MCF 10A (cell line): ENCODE results near the gene GALNT10. TPM values are rescaled to one million over a fixed set of nuclear protein-coding genes. Genes with fewer than 3 reads are reported as not detected.

ENCODE experiments used
- BruUV-seq: library from RNA; stranded (reverse); fragments of 400-500 nt; replicated peaks from 2 replicates; lab custom pipeline; 2021; lab: Mats Ljungman, UMichigan
- CTCF ChIA-PET: fragments of 300-600 bp; sonication (Branson Sonifier 250); formaldehyde crosslinking; extraction: SDS; loops from one replicate; lab custom pipeline; 2021; ENCODE audit warnings: antibody characterized with exemption, inconsistent platforms; lab: Yijun Ruan, JAX
- POLR2A ChIA-PET: fragments of 300-600, 350-650 bp; sonication (Branson Sonifier 250); formaldehyde crosslinking; extraction: SDS; loops from one replicate; lab custom pipeline; 2020; ENCODE audit warnings: antibody characterized with exemption, inconsistent platforms; lab: Yijun Ruan, JAX
- DNase-seq: peaks from one replicate; pipeline ENCODE4 v3.0.0-alpha.2; 2018; ENCODE audit not compliant: unreplicated experiment
- H3K27ac Mint-ChIP-seq: one replicate; pipeline ENCODE4 v1.8.0; 2022; ENCODE audit warnings: mild to moderate bottlenecking, low read depth, mixed read lengths; ENCODE audit not compliant: unreplicated experiment
- H3K27me3 Mint-ChIP-seq: one replicate; pipeline ENCODE4 v1.8.0; 2022; ENCODE audit warnings: mixed read lengths; ENCODE audit not compliant: insufficient read depth, unreplicated experiment
- H3K36me3 Mint-ChIP-seq: one replicate; pipeline ENCODE4 v1.8.0; 2022; ENCODE audit warnings: mild to moderate bottlenecking, moderate library complexity, mixed read lengths; ENCODE audit not compliant: insufficient read depth, unreplicated experiment
- H3K4me1 Mint-ChIP-seq: one replicate; pipeline ENCODE4 v1.8.0; 2022; ENCODE audit warnings: mixed read lengths; ENCODE audit not compliant: insufficient read depth, unreplicated experiment
- H3K4me3 Mint-ChIP-seq: one replicate; pipeline ENCODE4 v1.8.0; 2022; ENCODE audit warnings: mild to moderate bottlenecking, moderate library complexity, mixed read lengths; ENCODE audit not compliant: unreplicated experiment
- H3K9me3 Mint-ChIP-seq: one replicate; pipeline ENCODE4 v1.8.0; 2022; ENCODE audit warnings: mixed read lengths; ENCODE audit not compliant: unreplicated experiment
- intact Hi-C: fragments of 100-400 bp; cut with micrococcal nuclease; formaldehyde crosslinking; loops from 2 replicates; pipeline ENCODE4 v1.14.1; 2022
- total RNA-seq: library from RNA; stranded (reverse); gene quantifications from 2 replicates; pipeline ENCODE4 v1.2.3, GENCODE V29; 2022
- TF ChIP-seq, protein P1 (sequence below): fragments of 200-600 bp; IDR thresholded peaks from one replicate; pipeline ENCODE4 v1.8.0; 2022; ENCODE audit warnings: antibody characterized with exemption, mild to moderate bottlenecking; ENCODE audit not compliant: unreplicated experiment

The GALNT10 gene
- total RNA-seq, 1 experiment from 2014 or later = 57.4 TPM

DNA sequence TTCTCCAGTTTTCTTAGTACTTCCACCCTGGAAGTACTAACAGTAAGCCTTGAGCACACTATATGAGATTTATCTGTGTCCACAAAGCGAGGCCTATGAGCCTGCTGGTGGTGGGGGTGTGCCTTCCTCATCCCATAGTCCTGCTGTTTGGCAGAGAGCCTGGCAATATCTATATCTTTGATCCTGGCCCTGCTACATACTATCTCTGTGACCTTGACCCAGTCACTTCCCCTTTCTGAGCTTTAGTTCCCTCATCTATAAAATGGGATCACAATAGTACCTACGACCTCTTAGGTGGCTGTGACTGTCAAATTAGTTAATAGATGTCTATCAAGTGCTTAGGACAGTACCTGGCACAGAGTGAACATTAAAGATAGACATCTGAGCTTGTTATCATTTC, 140.7 kb downstream of the GALNT10 start:
- TF ChIP-seq, protein P1, sequence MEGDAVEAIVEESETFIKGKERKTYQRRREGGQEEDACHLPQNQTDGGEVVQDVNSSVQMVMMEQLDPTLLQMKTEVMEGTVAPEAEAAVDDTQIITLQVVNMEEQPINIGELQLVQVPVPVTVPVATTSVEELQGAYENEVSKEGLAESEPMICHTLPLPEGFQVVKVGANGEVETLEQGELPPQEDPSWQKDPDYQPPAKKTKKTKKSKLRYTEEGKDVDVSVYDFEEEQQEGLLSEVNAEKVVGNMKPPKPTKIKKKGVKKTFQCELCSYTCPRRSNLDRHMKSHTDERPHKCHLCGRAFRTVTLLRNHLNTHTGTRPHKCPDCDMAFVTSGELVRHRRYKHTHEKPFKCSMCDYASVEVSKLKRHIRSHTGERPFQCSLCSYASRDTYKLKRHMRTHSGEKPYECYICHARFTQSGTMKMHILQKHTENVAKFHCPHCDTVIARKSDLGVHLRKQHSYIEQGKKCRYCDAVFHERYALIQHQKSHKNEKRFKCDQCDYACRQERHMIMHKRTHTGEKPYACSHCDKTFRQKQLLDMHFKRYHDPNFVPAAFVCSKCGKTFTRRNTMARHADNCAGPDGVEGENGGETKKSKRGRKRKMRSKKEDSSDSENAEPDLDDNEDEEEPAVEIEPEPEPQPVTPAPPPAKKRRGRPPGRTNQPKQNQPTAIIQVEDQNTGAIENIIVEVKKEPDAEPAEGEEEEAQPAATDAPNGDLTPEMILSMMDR = no peak
- Mint-ChIP-seq H3K36me3 (peaks cover 14% of the 10 kb centered on the region), H3K9me3 (no peaks in the 10 kb centered on the region), H3K4me3 (no peak overlapping the region), H3K27ac (no peak overlapping the region), H3K4me1 (no peaks in the 10 kb centered on the region), H3K27me3 (no peaks in the 10 kb centered on the region)
- POLR2A ChIA-PET = no interaction called here
- intact Hi-C loops = no loop called here
- BruUV-seq = no TSS peak
- DNase-seq = no peak
- CTCF ChIA-PET = interaction anchor here (0.7 to 0.9 kb wide), 3 partner anchors 22 to 91 kb away, joined by 3 to 4 read pairs (median 4); no protein-coding TSS in a partner anchor

GRCh38 chr5:154331924-154332323, 141.4 kb downstream of the GALNT10 start:
- no peak overlapping the region for H3K4me3 Mint-ChIP-seq
- peaks cover 14% of the 10 kb centered on the region for H3K36me3 Mint-ChIP-seq
- POLR2A ChIA-PET = no interaction called here
- TF ChIP-seq, protein P1 = no peak
- no peaks in the 10 kb centered on the region for H3K9me3 Mint-ChIP-seq
- intact Hi-C loops = loop anchor here (2.0 kb wide), 1 partner anchor 73 kb away; no protein-coding TSS in a partner anchor
- H3K27ac Mint-ChIP-seq = no peak overlapping the region
- no peaks in the 10 kb centered on the region for H3K27me3 Mint-ChIP-seq
- H3K4me1 Mint-ChIP-seq = no peaks in the 10 kb centered on the region
- DNase-seq = no peak
- CTCF ChIA-PET = interaction anchor here (0.7 kb wide), 1 partner anchor 90 kb away, joined by 4 read pairs; no protein-coding TSS in a partner anchor
- no TSS peak for BruUV-seq

- H3K27me3 Mint-ChIP-seq = no peaks in the 10 kb centered on the region
- no TSS peak for BruUV-seq
- intact Hi-C loops = loop anchor here (2.0 kb wide), 1 partner anchor 72 kb away; no protein-coding TSS in a partner anchor
- no peaks in the 10 kb centered on the region for H3K9me3 Mint-ChIP-seq
- DNase-seq = no peak
- no peak overlapping the region for H3K4me3 Mint-ChIP-seq
- no peak overlapping the region for H3K27ac Mint-ChIP-seq
- CTCF ChIA-PET = interaction anchor here (1.7 kb wide), 1 partner anchor 8 kb away, joined by 3 read pairs; no protein-coding TSS in a partner anchor
- POLR2A ChIA-PET = no interaction called here
- TF ChIP-seq, protein P1 = no peak
- no peaks in the 10 kb centered on the region for H3K4me1 Mint-ChIP-seq
- H3K36me3 Mint-ChIP-seq = peaks cover 16% of the 10 kb centered on the region
These were observed 141.9 kb downstream of the GALNT10 start for GRCh38 chr5:154332451-154332850.

GRCh38 chr5:154333016-154333415, 142.5 kb downstream of the GALNT10 start:
- peaks cover 20% of the 10 kb centered on the region for H3K36me3 Mint-ChIP-seq
- H3K27ac Mint-ChIP-seq = no peak overlapping the region
- H3K4me3 Mint-ChIP-seq = no peak overlapping the region
- intact Hi-C loops = loop anchor here (2.0 kb wide), 1 partner anchor 72 kb away; no protein-coding TSS in a partner anchor
- no peaks in the 10 kb centered on the region for H3K9me3 Mint-ChIP-seq
- no peaks in the 10 kb centered on the region for H3K27me3 Mint-ChIP-seq
- POLR2A ChIA-PET = no interaction called here
- H3K4me1 Mint-ChIP-seq = no peaks in the 10 kb centered on the region
- CTCF ChIA-PET = interaction anchor here (0.7 to 1.7 kb wide), 2 partner anchors 9 to 64 kb away, joined by 3 read pairs; no protein-coding TSS in a partner anchor
- DNase-seq = peak; percentile 11
- no TSS peak for BruUV-seq
- TF ChIP-seq, protein P1 = no peak
